ENCODE data around the gene KIRREL1. TPM values are rescaled to one million over a fixed set of nuclear protein-coding genes. Genes with fewer than 3 reads are reported as not detected.

Gene KIRREL1
- total RNA-seq, 1 experiment from 2014 or later: 30.5 TPM

DNA sequence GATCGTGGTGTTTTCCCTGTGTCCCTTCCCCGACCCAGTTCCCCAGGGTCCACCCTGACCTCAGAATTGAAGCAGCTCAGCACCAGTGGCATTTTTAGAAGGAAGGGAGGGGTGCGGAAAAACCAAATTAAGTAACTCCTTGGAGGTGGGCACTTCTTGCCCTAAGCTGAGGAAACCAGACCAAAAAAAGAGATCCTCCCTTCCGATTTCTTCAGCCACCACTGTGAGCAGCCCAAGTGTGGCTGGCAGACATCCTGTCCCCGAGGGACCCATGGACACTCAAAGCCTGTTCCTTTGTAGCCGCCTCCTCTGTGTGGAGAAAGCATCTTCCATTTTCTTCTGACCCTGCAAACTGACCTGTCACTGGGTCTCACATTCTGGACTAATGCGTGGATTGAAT is 31.3 kb downstream of the KIRREL1 start:
- Histone ChIP-seq H2BK12ac (ENCODE audit: insufficient read length, low read depth, low read length) (no peak overlapping the region), H2AK5ac (ENCODE audit: insufficient read length, low read length) (no peak overlapping the region), H3K23ac (ENCODE audit: insufficient read length, low read depth, low read length) (no peak overlapping the region), H3K27ac (ENCODE audit: insufficient read length, low read depth, low read length) (no peak overlapping the region), H3K18ac (ENCODE audit: insufficient read length, low read depth, low read length) (no peak overlapping the region), H2BK120ac (ENCODE audit: low read depth, low read length, poor library complexity, severe bottlenecking) (no peak overlapping the region), H2AFZ (ENCODE audit: low read length) (no peak overlapping the region), H3K9ac (ENCODE audit: extremely low read depth, insufficient read length, low read length) (no peak overlapping the region), H2BK15ac (ENCODE audit: low read depth, low read length) (no peak overlapping the region), H3K9me3 (ENCODE audit: control insufficient read depth, low read depth, low read length) (no peaks in the 10 kb centered on the region), H3K4ac (ENCODE audit: low read depth, low read length) (no peak overlapping the region), H3K23me2 (ENCODE audit: insufficient read length, low read depth, low read length, poor library complexity, severe bottlenecking) (no peaks in the 10 kb centered on the region), H3K4me1 (ENCODE audit: insufficient read depth, low read length) (peaks cover 17% of the 10 kb centered on the region), H4K20me1 (ENCODE audit: control insufficient read depth, insufficient read depth, insufficient read length) (no peaks in the 10 kb centered on the region), H2BK5ac (ENCODE audit: insufficient read length, low read length) (no peak overlapping the region), H4K91ac (ENCODE audit: insufficient read length, low read depth, low read length) (no peak overlapping the region), H3T11ph (ENCODE audit: low read length) (no peak overlapping the region), H3K79me2 (ENCODE audit: insufficient read depth, low read length) (peaks cover 5% of the 10 kb centered on the region; the same call in 1 of the 2 replicates), H3K56ac (ENCODE audit: insufficient read length, low read depth, low read length) (no peak overlapping the region), H4K8ac (replicated peaks; ENCODE audit: insufficient read length, low read depth, low read length) (no peak overlapping the region), H2BK20ac (ENCODE audit: low read depth, low read length, poor library complexity, severe bottlenecking) (no peak overlapping the region), H3K4me2 (ENCODE audit: insufficient read depth, insufficient read length, low read length) (no peak overlapping the region), H3K79me1 (ENCODE audit: insufficient read depth, low read depth, low read length, poor library complexity, severe bottlenecking) (no peaks in the 10 kb centered on the region), H3K14ac (ENCODE audit: insufficient read depth, low read length) (no peak overlapping the region), H3K27me3 (ENCODE audit: insufficient read depth, low read length) (no peaks in the 10 kb centered on the region), H4K5ac (ENCODE audit: insufficient read length, low read depth, low read length) (no peak overlapping the region)
- TF ChIP-seq, protein P1, sequence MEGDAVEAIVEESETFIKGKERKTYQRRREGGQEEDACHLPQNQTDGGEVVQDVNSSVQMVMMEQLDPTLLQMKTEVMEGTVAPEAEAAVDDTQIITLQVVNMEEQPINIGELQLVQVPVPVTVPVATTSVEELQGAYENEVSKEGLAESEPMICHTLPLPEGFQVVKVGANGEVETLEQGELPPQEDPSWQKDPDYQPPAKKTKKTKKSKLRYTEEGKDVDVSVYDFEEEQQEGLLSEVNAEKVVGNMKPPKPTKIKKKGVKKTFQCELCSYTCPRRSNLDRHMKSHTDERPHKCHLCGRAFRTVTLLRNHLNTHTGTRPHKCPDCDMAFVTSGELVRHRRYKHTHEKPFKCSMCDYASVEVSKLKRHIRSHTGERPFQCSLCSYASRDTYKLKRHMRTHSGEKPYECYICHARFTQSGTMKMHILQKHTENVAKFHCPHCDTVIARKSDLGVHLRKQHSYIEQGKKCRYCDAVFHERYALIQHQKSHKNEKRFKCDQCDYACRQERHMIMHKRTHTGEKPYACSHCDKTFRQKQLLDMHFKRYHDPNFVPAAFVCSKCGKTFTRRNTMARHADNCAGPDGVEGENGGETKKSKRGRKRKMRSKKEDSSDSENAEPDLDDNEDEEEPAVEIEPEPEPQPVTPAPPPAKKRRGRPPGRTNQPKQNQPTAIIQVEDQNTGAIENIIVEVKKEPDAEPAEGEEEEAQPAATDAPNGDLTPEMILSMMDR (conservative IDR thresholded peaks at IDR 0.05): no peak
- Mint-ChIP-seq H3K27ac (peak overlapping the region in 2 of 3 experiments; percentile 22 to 47; a peak in 3 of 7 replicates), H3K4me3 (no peak overlapping the region), H3K36me3 (ENCODE audit: insufficient read depth in 1 of 3, low read depth in 3 of 3) (no peaks in the 10 kb centered on the region; a peak in 1 of 7 replicates), H3K27me3 (ENCODE audit: low read depth) (no peaks in the 10 kb centered on the region), H3K4me1 (peaks cover 45 to 59% of the 10 kb centered on the region in 2 experiments), H3K9me3 (no peaks in the 10 kb centered on the region)
- DNase-seq: no peak
- WGBS (ENCODE audit: extremely low coverage, insufficient read length, low lambda C conversion rate): no CpG with 5 or more reads among the region's 7 CpGs

Measured in H9 (cell line).